Osteoblast (primary cell): ENCODE data around the gene ILKAP. TPM values are rescaled to one million over a fixed set of nuclear protein-coding genes. Genes with fewer than 3 reads are reported as not detected.
A peak's percentile ranks its signal among the peaks of the same experiment; 100 is the strongest.

Source experiments
- DNase-seq: peaks from one replicate; pipeline ENCODE4 v3.0.0; 2011; ENCODE audit warnings: low spot score, mixed read lengths; ENCODE audit not compliant: insufficient read length; ENCODE audit errors: missing footprints
- H2AFZ ChIP-seq: 2 replicates; pipeline ENCODE4 v1.6.0; 2011; ENCODE audit warnings: mild to moderate bottlenecking, low read length
- H3K27ac ChIP-seq: 2 replicates; pipeline ENCODE4 v1.5.1; 2011; ENCODE audit warnings: mild to moderate bottlenecking, low read depth, low read length, moderate library complexity
- H3K27me3 ChIP-seq: 2 replicates; pipeline ENCODE4 v1.6.0; 2012; ENCODE audit warnings: mild to moderate bottlenecking, control low read depth, inconsistent platforms, low read length, moderate library complexity; ENCODE audit not compliant: insufficient read depth
- H3K36me3 ChIP-seq: 2 replicates; pipeline ENCODE4 v1.5.1; 2011; ENCODE audit warnings: mild to moderate bottlenecking, low read length, control low read depth, moderate library complexity; ENCODE audit not compliant: insufficient read depth
- H3K4me1 ChIP-seq: 2 replicates; pipeline ENCODE4 v1.5.1; 2011; ENCODE audit warnings: mild to moderate bottlenecking, low read length, control low read depth, moderate library complexity; ENCODE audit not compliant: insufficient read depth
- H3K4me2 ChIP-seq: 2 replicates; pipeline ENCODE4 v1.6.0; 2011; ENCODE audit warnings: mild to moderate bottlenecking, low read length; ENCODE audit not compliant: insufficient read depth
- H3K4me3 ChIP-seq: fragments of 200-600 bp; sonication (generic); 3 replicates; pipeline ENCODE4 v1.5.1; 2012; ENCODE audit warnings: mild to moderate bottlenecking, low read length, inconsistent platforms; ENCODE audit not compliant: insufficient read depth
- H3K79me2 ChIP-seq: 2 replicates; pipeline ENCODE4 v1.6.0; 2012; ENCODE audit warnings: mild to moderate bottlenecking, low read length, control low read depth, inconsistent platforms; ENCODE audit not compliant: insufficient read depth
- H3K9me3 ChIP-seq: 2 replicates; pipeline ENCODE4 v1.5.1; 2011; ENCODE audit warnings: low read depth, low read length, control low read depth
- H4K20me1 ChIP-seq: 2 replicates; pipeline ENCODE4 v1.6.0; 2012; ENCODE audit warnings: mild to moderate bottlenecking, low read length, control low read depth; ENCODE audit not compliant: insufficient read depth
- CTCF ChIP-seq: IDR thresholded peaks from 2 replicates; pipeline ENCODE4 v1.5.1; 2011; ENCODE audit warnings: mild to moderate bottlenecking, low read depth, low read length, moderate library complexity; ENCODE audit errors: extremely low read depth
- total RNA-seq: library from RNA; depleted of rRNA; stranded (reverse); fragments of >200 nt; gene quantifications from 2 replicates; pipeline ENCODE4 v1.2.3, GENCODE V29; 2012

Gene ILKAP
- total RNA-seq, 1 donor, result 24.2 TPM

GRCh38 chr2:238141541-238142318, 61.8 kb downstream of the ILKAP start:
- Histone ChIP-seq H3K4me2 (no peak overlapping the region), H4K20me1 (no peaks in the 10 kb centered on the region), H2AFZ (no peak overlapping the region), H3K36me3 (no peaks in the 10 kb centered on the region), H3K4me1 (peaks cover 11% of the 10 kb centered on the region), H3K27me3 (no peaks in the 10 kb centered on the region), H3K4me3 (no peak overlapping the region), H3K79me2 (no peaks in the 10 kb centered on the region), H3K9me3 (no peaks in the 10 kb centered on the region), H3K27ac (no peak overlapping the region)
- no peak for TF ChIP-seq CTCF
- peak; percentile 88 for DNase-seq

- peaks cover 11% of the 10 kb centered on the region for H3K4me1 ChIP-seq
- H3K4me3 ChIP-seq, result no peak overlapping the region
Observed at GRCh38 chr2:238140721-238141540, 62.6 kb downstream of the ILKAP start.

GRCh38 chr2:238140040-238140439, 63.5 kb downstream of the ILKAP start:
- Histone ChIP-seq H3K4me3 (no peak overlapping the region), H3K4me2 (no peak overlapping the region)
- no peak for TF ChIP-seq CTCF

More at GRCh38 chr2:238140721-238141540, 62.6 kb downstream of the ILKAP start:
- Histone ChIP-seq H3K27me3 (no peaks in the 10 kb centered on the region), H3K36me3 (no peaks in the 10 kb centered on the region), H3K4me2 (no peak overlapping the region), H4K20me1 (no peaks in the 10 kb centered on the region), H3K9me3 (no peaks in the 10 kb centered on the region), H3K27ac (no peak overlapping the region), H3K79me2 (no peaks in the 10 kb centered on the region), H2AFZ (no peak overlapping the region)
- DNase-seq, result no peak
- no peak for TF ChIP-seq CTCF

More at GRCh38 chr2:238140040-238140439, 63.5 kb downstream of the ILKAP start:
- Histone ChIP-seq H3K79me2 (no peaks in the 10 kb centered on the region), H3K36me3 (no peaks in the 10 kb centered on the region), H3K27ac (no peak overlapping the region), H3K4me1 (peaks cover 11% of the 10 kb centered on the region), H3K9me3 (no peaks in the 10 kb centered on the region), H2AFZ (no peak overlapping the region), H3K27me3 (no peaks in the 10 kb centered on the region), H4K20me1 (no peaks in the 10 kb centered on the region)
- no peak for DNase-seq
